Endothelial cell of umbilical vein (primary cell): ENCODE results near the gene CD53. TPM values are rescaled to one million over a fixed set of nuclear protein-coding genes. Genes with fewer than 3 reads are reported as not detected.
"Not testable (repeated sequence)": the region's sequence is repeated elsewhere in the genome, so short reads cannot be mapped to it uniquely, and the experiment has no call there.

ENCODE experiments used
- BruUV-seq: library from RNA; stranded (reverse); fragments of 400-500 nt; replicated peaks from 2 replicates; lab custom pipeline; 2021; lab: Mats Ljungman, UMichigan
- CTCF ChIA-PET: fragments of 300-600, 350-600 bp; sonication (Branson Sonifier 250); formaldehyde crosslinking; loops from one replicate; lab custom pipeline; 2021; ENCODE audit warnings: antibody characterized with exemption, inconsistent platforms; lab: Charles Lee
- POLR2A ChIA-PET: fragments of 300-600, 350-600 bp; sonication (Branson Sonifier 250); formaldehyde crosslinking; loops from one replicate; lab custom pipeline; 2021; ENCODE audit warnings: antibody characterized with exemption, inconsistent platforms; lab: Charles Lee
- DNase-seq: peaks from one replicate; pipeline ENCODE4 v3.0.0-alpha.2; 2011; ENCODE audit warnings: low read depth, low spot score
- FAIRE-seq: peaks from 2 replicates; lab custom pipeline; 2011; peaks lifted over from hg19 to GRCh38; lab: Jason Lieb, UNC
- H2AFZ ChIP-seq: 2 replicates; pipeline ENCODE4 v1.6.0; 2012; ENCODE audit warnings: low read depth, low read length, control low read depth, inconsistent platforms
- H3K27ac ChIP-seq: 2 replicates; pipeline ENCODE4 v1.5.1; 2011; ENCODE audit warnings: low read depth, mild to moderate bottlenecking, control low read depth, low read length, moderate library complexity; ENCODE audit not compliant: insufficient read depth
- H3K27me3 ChIP-seq, 2 experiments: 2 replicates each; pipeline versions ENCODE4 v1.6.0 to v1.6.1; 2011; ENCODE audit warnings: low read length in 2 of 2, mixed read lengths in 1 of 2; ENCODE audit not compliant: control insufficient read depth in 2 of 2, insufficient read depth in 2 of 2
- H3K36me3 ChIP-seq, 2 experiments: 2 replicates in 1 of 2; 3 replicates in 1 of 2; pipeline ENCODE4 v1.5.1; 2011; ENCODE audit warnings: low read length in 2 of 2, mild to moderate bottlenecking in 1 of 2, moderate library complexity in 1 of 2; ENCODE audit not compliant: control insufficient read depth in 2 of 2, insufficient read depth in 2 of 2; ENCODE audit errors: extremely low read depth in 1 of 2
- H3K4me1 ChIP-seq: 3 replicates; pipeline ENCODE4 v1.5.1; 2011; ENCODE audit warnings: mild to moderate bottlenecking, low read length; ENCODE audit not compliant: control insufficient read depth, insufficient read depth; ENCODE audit errors: extremely low read depth
- H3K4me2 ChIP-seq: 2 replicates; pipeline ENCODE4 v1.6.1; 2011; ENCODE audit warnings: low read length, control low read depth, mixed read lengths; ENCODE audit not compliant: insufficient read depth
- H3K4me3 ChIP-seq, 3 experiments: fragments of 200-600 bp in 1 of 3; sonication (generic), shearing (Covaris generic) in 1 of 3; replicated peaks in 1 of 3; 2 replicates each; pipeline ENCODE4 v1.5.1; 2011 to 2016; ENCODE audit warnings: control low read depth in 3 of 3, low read length in 3 of 3, mild to moderate bottlenecking in 2 of 3, inconsistent platforms in 1 of 3, low read depth in 1 of 3, moderate library complexity in 1 of 3; ENCODE audit not compliant: insufficient read depth in 1 of 3
- H3K79me2 ChIP-seq: 2 replicates; pipeline ENCODE4 v1.6.0; 2012; ENCODE audit warnings: low read length, inconsistent platforms; ENCODE audit not compliant: control insufficient read depth, insufficient read depth
- H3K9ac ChIP-seq: replicated peaks from 2 replicates; pipeline ENCODE3; 2011; ENCODE audit warnings: low read length, control low read depth; ENCODE audit not compliant: insufficient read depth; ENCODE audit errors: extremely low read depth
- H3K9me1 ChIP-seq: replicated peaks from 3 replicates; pipeline ENCODE4 v1.6.0; 2011; ENCODE audit warnings: mild to moderate bottlenecking, low read length; ENCODE audit not compliant: control insufficient read depth, insufficient read depth; ENCODE audit errors: extremely low read depth
- H3K9me3 ChIP-seq: replicated peaks from 2 replicates; pipeline ENCODE4 v1.5.1; 2012; ENCODE audit warnings: low read length, inconsistent platforms; ENCODE audit not compliant: control insufficient read depth, insufficient read depth
- H4K20me1 ChIP-seq: replicated peaks from 2 replicates; pipeline ENCODE3; 2011; ENCODE audit warnings: mild to moderate bottlenecking, low read length; ENCODE audit not compliant: control insufficient read depth, insufficient read depth; ENCODE audit errors: extremely low read depth
- CTCF ChIP-seq, 2 donors: IDR thresholded peaks; 1 replicate in 1 of 2; 2 replicates in 1 of 2; pipeline ENCODE4 v1.5.1; 2011; ENCODE audit warnings: low read length in 2 of 2, mild to moderate bottlenecking in 2 of 2, moderate library complexity in 2 of 2, control low read depth in 1 of 2, inconsistent platforms in 1 of 2, low read depth in 1 of 2; ENCODE audit not compliant: insufficient read depth in 1 of 2; ENCODE audit errors: extremely low read depth in 1 of 2
- EZH2 ChIP-seq: IDR thresholded peaks from 2 replicates; pipeline ENCODE4 v1.6.1; 2012; ENCODE audit warnings: borderline replicate concordance, low read depth, mild to moderate bottlenecking, moderate library complexity, low read length, inconsistent platforms; ENCODE audit not compliant: severe bottlenecking
- FOS ChIP-seq: IDR thresholded peaks from 2 replicates; pipeline ENCODE4 v1.6.1; 2011; ENCODE audit warnings: mild to moderate bottlenecking, low read length, moderate library complexity, borderline replicate concordance; ENCODE audit not compliant: insufficient read depth
- GATA2 ChIP-seq: IDR thresholded peaks from 2 replicates; pipeline ENCODE4 v1.7.0; 2011; ENCODE audit warnings: low read depth, mild to moderate bottlenecking, moderate library complexity, mixed read lengths, low read length; ENCODE audit not compliant: insufficient read length, insufficient read depth
- MAX ChIP-seq: IDR thresholded peaks from 2 replicates; pipeline ENCODE4 v1.6.1; 2011; ENCODE audit not compliant: insufficient read depth, insufficient read length
- POLR2AphosphoS5 ChIP-seq: IDR thresholded peaks from 2 replicates; pipeline ENCODE4 v1.6.1; 2012; ENCODE audit warnings: low read depth, mild to moderate bottlenecking, control low read depth, low read length, moderate library complexity; ENCODE audit not compliant: insufficient read depth
- dilution Hi-C: fragments of 300-500 bp; cut with MboI; formaldehyde crosslinking; loops from one replicate; pipeline ENCODE4 v1.15.0; 2019; ENCODE audit warnings: low sequenced_read_pairs; ENCODE audit not compliant: extremely low pct_ligation_motif_present
- intact Hi-C: fragments of 100-400 bp; cut with micrococcal nuclease; formaldehyde crosslinking; loops from one replicate; pipeline ENCODE4 v1.10.0; 2022
- polyA plus RNA-seq, 4 experiments: library from polyadenylated mRNA; depleted of rRNA in 3 of 4; stranded (reverse) in 3 of 4; unstranded in 1 of 4; fragments of >200 nt; gene quantifications; 2 replicates each; pipeline versions ENCODE4 v1.2.1 to v1.2.3, GENCODE V29; 2011 to 2012; ENCODE audit warnings: missing spikeins in 1 of 4
- total RNA-seq: library from RNA; stranded (reverse); gene quantifications from 2 replicates; pipeline ENCODE4 v1.2.3, GENCODE V29; 2021

CD53 gene
- total and polyA plus RNA-seq, 2 donors (not counting 3 experiments of a cell fraction or from before 2014, with no cell fraction given) = 0.35 TPM; not detected in 1

- H3K9me1 ChIP-seq = no peaks in the 10 kb centered on the region
- H3K79me2 ChIP-seq = no peaks in the 10 kb centered on the region
- no peak for FAIRE-seq
- TF ChIP-seq EZH2 (no peak), MAX (no peak), CTCF (IDR thresholded peaks at IDR 0.05; ENCODE audit: extremely low read depth in 1 of 2, insufficient read depth in 1 of 2, low read depth in 1 of 2, low read length in 2 of 2) (no peak), POLR2AphosphoS5 (no peak)
- POLR2A ChIA-PET = no interaction called here
- H3K36me3 ChIP-seq = no peaks in the 10 kb centered on the region
- H3K4me1 ChIP-seq = no peaks in the 10 kb centered on the region
- H3K9me3 ChIP-seq = no peaks in the 10 kb centered on the region
- no peaks in the 10 kb centered on the region for H3K27me3 ChIP-seq
- H2AFZ ChIP-seq = no peak overlapping the region
- no peak overlapping the region for H3K27ac ChIP-seq
- BruUV-seq = no TSS peak
- intact Hi-C loops = no loop called here
- DNase-seq = no peak
- no peak overlapping the region for H3K9ac ChIP-seq
- no peak overlapping the region for H3K4me2 ChIP-seq
- no peaks in the 10 kb centered on the region for H4K20me1 ChIP-seq
- dilution Hi-C loops = no loop called here
- CTCF ChIA-PET = no interaction called here
- no peak overlapping the region for H3K4me3 ChIP-seq
These were observed 55.2 kb downstream of the CD53 start for GRCh38 chr1:110928191-110928590.

- ChIA-PET POLR2A (no interaction called here), CTCF (no interaction called here)
- no peak overlapping the region for H3K4me3 ChIP-seq
- no peak overlapping the region for H3K27ac ChIP-seq
- no peak overlapping the region for H3K9ac ChIP-seq
- TF ChIP-seq MAX (no peak), POLR2AphosphoS5 (no peak), EZH2 (no peak), GATA2 (no peak), FOS (no peak)
- no TSS peak for BruUV-seq
- H3K9me1 ChIP-seq = no peaks in the 10 kb centered on the region
- DNase-seq = no peak
- no peak overlapping the region for H2AFZ ChIP-seq
- intact Hi-C loops (no loop called here), dilution Hi-C loops (no loop called here)
- H3K4me1 ChIP-seq = no peaks in the 10 kb centered on the region
- H4K20me1 ChIP-seq = no peaks in the 10 kb centered on the region
- H3K4me2 ChIP-seq = no peak overlapping the region
- H3K79me2 ChIP-seq = no peaks in the 10 kb centered on the region
- no peaks in the 10 kb centered on the region for H3K27me3 ChIP-seq
- no peaks in the 10 kb centered on the region for H3K9me3 ChIP-seq
- H3K36me3 ChIP-seq = no peaks in the 10 kb centered on the region
- no peak for FAIRE-seq
These were observed 56.0 kb downstream of the CD53 start for GRCh38 chr1:110928904-110929303.

GRCh38 chr1:110931097-110931496, 58.1 kb downstream of the CD53 start:
- H3K4me3 ChIP-seq, DNase-seq, dilution Hi-C loops, H3K27ac ChIP-seq, BruUV-seq, H3K9ac ChIP-seq, POLR2A ChIA-PET, CTCF ChIA-PET, FAIRE-seq, H3K27me3 ChIP-seq, H3K9me1 ChIP-seq, H4K20me1 ChIP-seq, H3K36me3 ChIP-seq, H3K9me3 ChIP-seq, H3K4me2 ChIP-seq, intact Hi-C loops, H3K79me2 ChIP-seq, H2AFZ ChIP-seq, H3K4me1 ChIP-seq: not testable (repeated sequence)
